HUES64 (cell line): ENCODE data around the gene GRIK2.

Experiments
- H3K27ac ChIP-seq: 2 replicates; pipeline ENCODE4 v1.7.0; 2013; ENCODE audit warnings: low read depth, low read length, inconsistent platforms
- H3K27me3 ChIP-seq: 2 replicates; pipeline ENCODE4 v1.6.1; 2013; ENCODE audit warnings: mild to moderate bottlenecking, low read length; ENCODE audit not compliant: insufficient read depth
- H3K36me3 ChIP-seq: 2 replicates; pipeline ENCODE4 v1.6.1; 2013; ENCODE audit warnings: mild to moderate bottlenecking, low read length; ENCODE audit not compliant: insufficient read depth
- H3K4me1 ChIP-seq: 2 replicates; pipeline ENCODE4 v1.6.1; 2013; ENCODE audit warnings: mild to moderate bottlenecking, low read length, moderate library complexity; ENCODE audit not compliant: insufficient read depth
- H3K4me3 ChIP-seq: 2 replicates; pipeline ENCODE4 v1.5.1; 2013; ENCODE audit warnings: mild to moderate bottlenecking, low read length, moderate library complexity
- H3K9ac ChIP-seq: 2 replicates; pipeline ENCODE4 v1.6.1; 2013; ENCODE audit warnings: mild to moderate bottlenecking, low read depth, low read length
- H3K9me3 ChIP-seq: 2 replicates; pipeline ENCODE4 v1.6.1; 2013; ENCODE audit warnings: low read depth, low read length; ENCODE audit not compliant: insufficient read depth
- WGBS: fragments of 150-250, 120-280 bp; methylation state at CpG from one replicate; pipeline ENCODE4 v1.1.7; 2013; ENCODE audit warnings: missing lambda C conversion rate; 5-methylcytosine and 5-hydroxymethylcytosine counted together

Gene GRIK2

DNA sequence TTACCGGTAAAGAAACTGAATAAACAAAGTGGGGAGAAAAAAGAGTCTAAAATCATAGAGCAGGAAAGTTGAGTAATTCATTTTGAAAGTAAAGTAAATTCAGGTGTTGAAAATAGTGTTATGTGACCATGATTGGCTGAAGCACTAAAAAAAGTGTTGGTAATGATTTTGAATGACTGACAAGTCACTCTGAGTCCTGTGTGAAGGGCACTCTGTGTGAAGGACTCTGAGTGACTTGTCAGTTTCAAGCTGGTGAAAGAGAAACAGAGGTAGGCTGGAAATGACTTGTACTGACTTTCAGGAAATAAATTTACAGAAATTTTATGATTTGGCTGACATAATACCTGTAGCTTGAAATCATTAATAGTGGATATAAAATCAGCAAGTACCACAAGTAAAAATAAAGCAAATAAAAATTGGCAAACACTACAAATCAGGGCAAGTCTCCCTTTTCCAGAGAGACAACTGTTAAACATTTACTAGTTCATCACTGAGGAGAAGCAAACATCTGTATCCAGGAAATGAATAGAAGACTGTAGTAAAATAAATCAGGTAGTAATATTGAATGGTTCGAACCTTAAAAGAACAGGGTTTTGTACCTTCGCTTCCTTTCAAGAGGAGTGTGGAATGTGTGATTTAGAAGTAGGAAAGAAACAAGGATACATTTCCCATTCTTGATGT lies 630.6 kb downstream of the GRIK2 start:
- Histone ChIP-seq H3K4me3 (no peak overlapping the region), H3K27ac (no peak overlapping the region), H3K36me3 (no peaks in the 10 kb centered on the region), H3K27me3 (no peaks in the 10 kb centered on the region), H3K9ac (no peak overlapping the region), H3K9me3 (no peaks in the 10 kb centered on the region), H3K4me1 (no peaks in the 10 kb centered on the region)
- 96% methylated on average over 3 of the region's 3 CpGs for WGBS

DNA sequence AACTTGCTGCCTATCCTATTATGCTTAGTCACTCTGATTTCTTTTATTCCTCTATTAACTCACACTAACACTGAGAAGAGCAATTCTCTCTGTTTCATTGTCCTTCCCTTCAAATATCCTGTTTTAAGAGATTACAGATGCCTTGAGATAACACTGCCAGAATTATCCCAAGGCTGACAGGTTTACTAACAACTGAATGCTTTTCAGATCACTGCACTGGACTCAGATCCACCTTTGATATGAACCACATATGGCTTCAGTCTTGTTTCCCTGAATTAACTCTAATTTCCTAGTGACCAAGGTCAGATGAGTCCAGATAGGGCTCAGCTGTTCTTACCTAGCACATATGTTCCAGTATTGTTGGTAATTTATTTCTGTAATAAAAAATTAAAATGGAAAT lies 633.1 kb downstream of the GRIK2 start:
- H3K27ac ChIP-seq: no peak overlapping the region
- no peak overlapping the region for H3K4me3 ChIP-seq
- H3K9ac ChIP-seq: no peak overlapping the region
- H3K4me1 ChIP-seq: no peaks in the 10 kb centered on the region
- no peaks in the 10 kb centered on the region for H3K36me3 ChIP-seq
- H3K27me3 ChIP-seq: no peaks in the 10 kb centered on the region
- no peaks in the 10 kb centered on the region for H3K9me3 ChIP-seq

DNA sequence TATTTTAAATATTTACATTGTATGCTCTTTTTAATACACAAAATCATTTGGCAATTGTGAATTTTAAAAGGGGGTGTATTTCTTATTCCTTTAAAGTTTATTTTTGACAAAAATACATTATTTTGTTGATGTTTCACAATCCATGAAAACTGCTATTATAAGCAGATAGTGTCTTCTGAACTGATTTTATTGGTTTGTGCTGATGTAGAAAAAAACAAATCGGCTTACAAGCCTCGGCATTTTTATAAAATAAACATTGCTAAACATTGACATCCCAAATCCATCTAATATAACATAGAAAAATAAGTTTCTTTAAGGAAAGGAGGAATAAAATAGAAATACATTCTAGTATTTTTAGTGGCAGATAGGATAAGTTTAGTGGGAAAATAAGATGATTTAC lies 634.7 kb downstream of the GRIK2 start:
- H3K4me1 ChIP-seq: no peaks in the 10 kb centered on the region
- H3K9ac ChIP-seq: no peak overlapping the region
- H3K4me3 ChIP-seq: no peak overlapping the region
- H3K9me3 ChIP-seq: no peaks in the 10 kb centered on the region
- H3K27me3 ChIP-seq: no peaks in the 10 kb centered on the region
- no CpG with 5 or more reads among the region's 2 CpGs for WGBS
- H3K27ac ChIP-seq: no peak overlapping the region
- no peaks in the 10 kb centered on the region for H3K36me3 ChIP-seq

GRCh38 chr6:102038964-102039363 lies 645.5 kb downstream of the GRIK2 start:
- Histone ChIP-seq H3K9me3 (no peaks in the 10 kb centered on the region), H3K36me3 (no peaks in the 10 kb centered on the region), H3K27me3 (no peaks in the 10 kb centered on the region), H3K9ac (no peak overlapping the region), H3K4me3 (no peak overlapping the region), H3K27ac (no peak overlapping the region), H3K4me1 (peaks cover 6% of the 10 kb centered on the region)
- 83% methylated on average over 3 of the region's 3 CpGs for WGBS

- no peak overlapping the region for H3K4me3 ChIP-seq
- no peak overlapping the region for H3K9ac ChIP-seq
Measured at GRCh38 chr6:102039441-102039840, 645.9 kb downstream of the GRIK2 start.

DNA sequence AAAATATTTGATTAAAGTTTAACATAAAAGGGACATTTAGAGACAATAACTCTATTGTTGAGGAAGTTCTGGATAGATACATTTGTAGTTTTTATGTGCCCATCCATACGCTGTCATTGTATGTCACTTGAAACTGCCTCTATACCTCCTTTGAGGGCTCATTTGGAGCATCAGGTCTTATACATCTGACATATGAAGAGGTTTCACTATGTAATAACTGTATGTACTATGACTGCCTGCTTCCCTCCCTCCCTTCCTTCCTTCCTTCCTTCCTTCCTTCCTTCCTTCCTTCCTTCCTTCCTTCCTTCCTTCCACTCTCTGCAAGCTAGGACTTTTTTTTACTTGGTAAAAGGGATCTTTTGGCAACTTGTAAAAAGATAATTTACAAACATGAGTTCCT lies 657.5 kb downstream of the GRIK2 start:
- Histone ChIP-seq H3K9me3 (no peaks in the 10 kb centered on the region), H3K4me1 (no peaks in the 10 kb centered on the region), H3K9ac (no peak overlapping the region), H3K27me3 (no peaks in the 10 kb centered on the region), H3K4me3 (no peak overlapping the region), H3K36me3 (no peaks in the 10 kb centered on the region), H3K27ac (no peak overlapping the region)
- 91% methylated on average over 1 of the region's 1 CpG for WGBS

More at GRCh38 chr6:102039441-102039840, 645.9 kb downstream of the GRIK2 start:
- 84% methylated on average over 2 of the region's 3 CpGs for WGBS
- peaks cover 6% of the 10 kb centered on the region for H3K4me1 ChIP-seq
- no peak overlapping the region for H3K27ac ChIP-seq
- H3K36me3 ChIP-seq: no peaks in the 10 kb centered on the region
- H3K9me3 ChIP-seq: no peaks in the 10 kb centered on the region
- H3K27me3 ChIP-seq: no peaks in the 10 kb centered on the region

- Histone ChIP-seq H3K27me3 (no peaks in the 10 kb centered on the region), H3K36me3 (no peaks in the 10 kb centered on the region), H3K27ac (no peak overlapping the region), H3K9ac (no peak overlapping the region), H3K9me3 (no peaks in the 10 kb centered on the region), H3K4me1 (no peaks in the 10 kb centered on the region), H3K4me3 (no peak overlapping the region)
- 100% methylated on average over 1 of the region's 1 CpG for WGBS
Measured at GRCh38 chr6:102051720-102052119, 658.2 kb downstream of the GRIK2 start.

- Histone ChIP-seq H3K9me3 (no peaks in the 10 kb centered on the region), H3K27ac (no peak overlapping the region), H3K36me3 (no peaks in the 10 kb centered on the region), H3K4me1 (no peaks in the 10 kb centered on the region), H3K9ac (no peak overlapping the region), H3K27me3 (no peaks in the 10 kb centered on the region), H3K4me3 (no peak overlapping the region)
- WGBS: 78% methylated on average over 1 of the region's 1 CpG
Measured at GRCh38 chr6:102064142-102064541, 670.6 kb downstream of the GRIK2 start.

- Histone ChIP-seq H3K27me3 (no peaks in the 10 kb centered on the region), H3K4me1 (no peaks in the 10 kb centered on the region), H3K9me3 (no peaks in the 10 kb centered on the region), H3K27ac (no peak overlapping the region), H3K9ac (no peak overlapping the region), H3K36me3 (no peaks in the 10 kb centered on the region), H3K4me3 (no peak overlapping the region)
- 100% methylated on average over 1 of the region's 1 CpG for WGBS
Measured at GRCh38 chr6:102066301-102066700, 672.8 kb downstream of the GRIK2 start.

GRCh38 chr6:102068349-102068929 lies 674.9 kb downstream of the GRIK2 start:
- Histone ChIP-seq H3K27ac (no peak overlapping the region), H3K36me3 (no peaks in the 10 kb centered on the region), H3K27me3 (no peaks in the 10 kb centered on the region), H3K9ac (no peak overlapping the region), H3K4me1 (no peaks in the 10 kb centered on the region), H3K4me3 (no peak overlapping the region), H3K9me3 (no peaks in the 10 kb centered on the region)
- 93% methylated on average over 7 of the region's 7 CpGs for WGBS

- H3K36me3 ChIP-seq: no peaks in the 10 kb centered on the region
- 94% methylated on average over 2 of the region's 2 CpGs for WGBS
- H3K27me3 ChIP-seq: no peaks in the 10 kb centered on the region
- H3K9me3 ChIP-seq: peaks cover 5% of the 10 kb centered on the region
- H3K4me3 ChIP-seq: no peak overlapping the region
- no peak overlapping the region for H3K9ac ChIP-seq
- H3K4me1 ChIP-seq: no peaks in the 10 kb centered on the region
- H3K27ac ChIP-seq: no peak overlapping the region
Measured at GRCh38 chr6:102075539-102075938, 682.0 kb downstream of the GRIK2 start.

GRCh38 chr6:102085257-102085656 lies 691.7 kb downstream of the GRIK2 start:
- Histone ChIP-seq H3K27me3 (no peaks in the 10 kb centered on the region), H3K9me3 (peaks cover 3% of the 10 kb centered on the region; the same call in 1 of the 2 replicates), H3K4me3 (no peak overlapping the region), H3K27ac (no peak overlapping the region), H3K4me1 (no peaks in the 10 kb centered on the region), H3K36me3 (no peaks in the 10 kb centered on the region), H3K9ac (no peak overlapping the region)
- WGBS: 71% methylated on average over 2 of the region's 2 CpGs
